Measurements from ENCODE around the gene SNRPA. TPM values are rescaled to one million over a fixed set of nuclear protein-coding genes. Genes with fewer than 3 reads are reported as not detected.

The SNRPA gene
- total RNA-seq, 1 donor from 2014 or later = 51.7 TPM

GRCh38 chr19:40744554-40745401, 6.2 kb upstream of the SNRPA start:
- Histone ChIP-seq H3K4me1 (peaks cover 39% of the 10 kb centered on the region), H3K27ac (peak overlapping the region; percentile 78), H3K4me3 (peak overlapping the region; percentile 9), H3K9me3 (no peaks in the 10 kb centered on the region), H3K36me3 (peaks cover 10% of the 10 kb centered on the region), H3K27me3 (no peaks in the 10 kb centered on the region)
- peak; percentile 86 for DNase-seq
- TF ChIP-seq, protein P1, sequence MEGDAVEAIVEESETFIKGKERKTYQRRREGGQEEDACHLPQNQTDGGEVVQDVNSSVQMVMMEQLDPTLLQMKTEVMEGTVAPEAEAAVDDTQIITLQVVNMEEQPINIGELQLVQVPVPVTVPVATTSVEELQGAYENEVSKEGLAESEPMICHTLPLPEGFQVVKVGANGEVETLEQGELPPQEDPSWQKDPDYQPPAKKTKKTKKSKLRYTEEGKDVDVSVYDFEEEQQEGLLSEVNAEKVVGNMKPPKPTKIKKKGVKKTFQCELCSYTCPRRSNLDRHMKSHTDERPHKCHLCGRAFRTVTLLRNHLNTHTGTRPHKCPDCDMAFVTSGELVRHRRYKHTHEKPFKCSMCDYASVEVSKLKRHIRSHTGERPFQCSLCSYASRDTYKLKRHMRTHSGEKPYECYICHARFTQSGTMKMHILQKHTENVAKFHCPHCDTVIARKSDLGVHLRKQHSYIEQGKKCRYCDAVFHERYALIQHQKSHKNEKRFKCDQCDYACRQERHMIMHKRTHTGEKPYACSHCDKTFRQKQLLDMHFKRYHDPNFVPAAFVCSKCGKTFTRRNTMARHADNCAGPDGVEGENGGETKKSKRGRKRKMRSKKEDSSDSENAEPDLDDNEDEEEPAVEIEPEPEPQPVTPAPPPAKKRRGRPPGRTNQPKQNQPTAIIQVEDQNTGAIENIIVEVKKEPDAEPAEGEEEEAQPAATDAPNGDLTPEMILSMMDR (IDR thresholded peaks at IDR 0.05) = peak; percentile 22
- intact Hi-C loops (cut with DNase I) = no loop called here
- peak; percentile 83 for ATAC-seq

DNA sequence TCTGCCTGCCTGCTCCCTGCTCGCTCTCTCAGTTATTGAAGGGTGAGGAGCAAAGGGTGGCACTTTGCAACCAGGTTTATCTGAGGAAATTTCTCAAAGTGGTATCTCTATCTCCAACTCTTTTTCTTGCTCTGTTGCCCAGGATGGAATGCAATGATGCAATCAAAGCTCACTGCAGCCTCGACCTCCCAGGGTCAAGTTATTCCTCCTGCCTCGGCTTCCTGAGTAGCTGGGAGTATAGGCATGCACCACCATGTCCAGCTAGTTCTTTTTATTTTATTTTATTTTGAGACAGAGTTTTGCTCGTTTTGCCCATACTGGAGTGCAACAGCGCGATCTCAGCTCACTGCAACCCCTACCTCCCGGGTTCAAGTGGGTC, 5.6 kb upstream of the SNRPA start:
- TF ChIP-seq, protein P1 (IDR thresholded peaks at IDR 0.05) = no peak
- Histone ChIP-seq H3K36me3 (peaks cover 4% of the 10 kb centered on the region), H3K27me3 (no peaks in the 10 kb centered on the region), H3K4me1 (peaks cover 40% of the 10 kb centered on the region), H3K9me3 (no peaks in the 10 kb centered on the region), H3K4me3 (peak overlapping the region; percentile 9), H3K27ac (peak overlapping the region; percentile 78)
- intact Hi-C loops (cut with DNase I) = no loop called here
- no peak for ATAC-seq
- DNase-seq = no peak

DNA sequence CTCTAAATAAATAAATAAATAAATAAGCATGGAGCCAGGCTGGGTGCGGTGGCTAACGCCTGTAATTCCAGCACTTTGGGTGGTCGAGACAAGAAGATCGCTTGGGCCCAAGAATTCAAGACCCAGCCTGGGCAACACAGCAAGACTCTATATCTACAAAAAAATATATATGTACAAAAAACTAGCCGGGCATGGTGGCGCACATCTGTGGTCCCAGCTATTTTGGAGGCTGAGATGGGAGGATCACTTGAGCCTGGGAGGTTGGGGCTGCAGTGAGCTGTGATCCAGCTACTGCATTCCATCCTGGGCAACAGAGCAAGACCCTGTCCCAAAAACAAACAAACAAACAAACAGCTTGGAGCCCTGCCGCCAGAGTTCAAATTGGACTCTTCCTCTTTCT, 3.5 kb upstream of the SNRPA start:
- ATAC-seq = no peak
- no peak for DNase-seq
- no peak overlapping the region for H3K27ac ChIP-seq
- H3K27me3 ChIP-seq = no peaks in the 10 kb centered on the region
- no peak overlapping the region for H3K4me3 ChIP-seq
- H3K4me1 ChIP-seq = peaks cover 41% of the 10 kb centered on the region
- no peaks in the 10 kb centered on the region for H3K9me3 ChIP-seq
- TF ChIP-seq, protein P1 (IDR thresholded peaks at IDR 0.05) = no peak
- H3K36me3 ChIP-seq = no peaks in the 10 kb centered on the region
- intact Hi-C loops (cut with DNase I) = no loop called here

DNA sequence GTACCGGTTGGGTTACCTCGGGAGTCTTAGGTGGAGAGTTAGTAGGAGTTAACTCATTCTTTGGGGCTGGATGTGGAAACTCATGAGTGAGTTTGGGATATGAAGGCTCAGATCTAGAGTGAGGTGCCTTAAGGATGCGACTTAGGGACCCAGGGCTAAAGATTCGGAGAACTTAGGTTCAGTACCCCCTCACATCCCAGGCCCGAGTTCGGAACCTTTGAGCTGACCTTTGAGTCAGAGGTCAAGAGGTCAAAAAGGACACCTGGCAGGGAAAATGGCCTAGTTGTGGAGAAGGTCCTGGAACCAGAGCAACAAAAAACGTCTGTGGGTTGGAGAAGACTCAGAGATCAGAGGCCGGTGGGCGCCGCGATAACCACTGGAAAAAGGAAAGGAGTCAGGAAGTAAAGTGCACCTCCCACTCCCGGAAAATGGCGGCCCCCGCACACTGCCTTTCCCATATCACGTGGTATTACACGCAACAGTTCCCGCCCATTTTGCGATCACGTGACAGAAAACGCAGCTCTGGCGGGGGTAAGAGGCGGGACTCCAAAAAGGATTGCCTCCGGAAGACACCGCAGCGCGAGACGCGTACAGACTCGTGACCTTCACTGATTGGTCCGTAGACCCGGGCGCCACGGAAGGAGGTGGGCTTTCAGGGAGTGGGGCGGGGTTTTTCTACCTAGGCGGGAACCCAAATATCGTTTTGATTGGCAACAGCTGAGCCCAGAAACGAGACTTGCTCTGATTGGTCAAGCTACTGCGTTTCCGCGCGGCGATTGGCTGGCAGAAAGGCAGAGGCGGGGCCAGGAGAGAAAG, 737 bp upstream of the SNRPA start, which contains the start of gene ACTMAP:
ACTMAP (minus strand) TSS at position 420 of the 816 bp plus-strand sequence. CDS start 674 bp downstream, outside the sequence.
- ATAC-seq (peak; percentile 94), DNase-seq (peak; percentile 99)
- Histone ChIP-seq H3K4me1 (peaks cover 58% of the 10 kb centered on the region), H3K27ac (peak within 1 kb of the TSS; percentile 92), H3K4me3 (peak within 1 kb of the TSS; percentile 63), H3K27me3 (no peaks in the 10 kb centered on the region), H3K9me3 (no peaks in the 10 kb centered on the region), H3K36me3 (peaks cover 2% of the 10 kb centered on the region)
- intact Hi-C loops (cut with DNase I) = no loop called here
- TF ChIP-seq, protein P1 (IDR thresholded peaks at IDR 0.05) = no peak

DNA sequence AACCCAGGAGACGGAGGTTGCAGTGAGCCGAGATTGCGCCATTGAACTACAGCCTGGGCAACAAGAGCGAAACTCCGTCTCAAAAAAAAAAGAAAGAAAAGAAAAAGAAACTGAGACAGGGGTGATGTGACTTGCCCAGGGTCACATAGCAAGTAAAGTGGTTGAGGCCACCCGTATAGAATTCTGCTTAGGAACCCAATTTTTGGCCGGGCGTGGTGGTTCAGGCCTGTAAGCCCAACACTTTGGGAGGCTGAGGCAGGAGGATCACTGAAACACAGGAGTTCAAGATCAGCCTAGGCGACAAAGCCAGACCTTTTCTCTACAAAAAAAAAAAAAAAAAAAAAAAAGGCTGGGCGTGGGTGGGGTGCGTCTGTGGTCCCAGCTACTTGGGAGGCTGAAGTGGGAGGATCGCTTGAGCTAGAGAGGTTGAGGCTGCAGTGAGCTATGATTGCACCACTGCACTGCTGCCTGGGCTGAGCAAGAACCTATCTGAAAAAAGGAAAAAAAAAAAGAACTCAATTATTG, 1.3 kb downstream of the SNRPA start:
- ATAC-seq (no peak), DNase-seq (no peak)
- TF ChIP-seq, protein P1 (IDR thresholded peaks at IDR 0.05) = no peak
- Histone ChIP-seq H3K36me3 (peaks cover 21% of the 10 kb centered on the region), H3K4me3 (peak overlapping the region; percentile 63), H3K27ac (peak overlapping the region; percentile 92), H3K9me3 (no peaks in the 10 kb centered on the region), H3K27me3 (no peaks in the 10 kb centered on the region), H3K4me1 (peaks cover 65% of the 10 kb centered on the region)
- intact Hi-C loops (cut with DNase I) = no loop called here

Data from upper lobe of right lung (tissue), 1 donor.